Measurements from ENCODE around the gene REX1BD. TPM values are rescaled to one million over a fixed set of nuclear protein-coding genes. Genes with fewer than 3 reads are reported as not detected.

The REX1BD gene
- total RNA-seq, 1 donor from 2014 or later, result 47.4 TPM

DNA sequence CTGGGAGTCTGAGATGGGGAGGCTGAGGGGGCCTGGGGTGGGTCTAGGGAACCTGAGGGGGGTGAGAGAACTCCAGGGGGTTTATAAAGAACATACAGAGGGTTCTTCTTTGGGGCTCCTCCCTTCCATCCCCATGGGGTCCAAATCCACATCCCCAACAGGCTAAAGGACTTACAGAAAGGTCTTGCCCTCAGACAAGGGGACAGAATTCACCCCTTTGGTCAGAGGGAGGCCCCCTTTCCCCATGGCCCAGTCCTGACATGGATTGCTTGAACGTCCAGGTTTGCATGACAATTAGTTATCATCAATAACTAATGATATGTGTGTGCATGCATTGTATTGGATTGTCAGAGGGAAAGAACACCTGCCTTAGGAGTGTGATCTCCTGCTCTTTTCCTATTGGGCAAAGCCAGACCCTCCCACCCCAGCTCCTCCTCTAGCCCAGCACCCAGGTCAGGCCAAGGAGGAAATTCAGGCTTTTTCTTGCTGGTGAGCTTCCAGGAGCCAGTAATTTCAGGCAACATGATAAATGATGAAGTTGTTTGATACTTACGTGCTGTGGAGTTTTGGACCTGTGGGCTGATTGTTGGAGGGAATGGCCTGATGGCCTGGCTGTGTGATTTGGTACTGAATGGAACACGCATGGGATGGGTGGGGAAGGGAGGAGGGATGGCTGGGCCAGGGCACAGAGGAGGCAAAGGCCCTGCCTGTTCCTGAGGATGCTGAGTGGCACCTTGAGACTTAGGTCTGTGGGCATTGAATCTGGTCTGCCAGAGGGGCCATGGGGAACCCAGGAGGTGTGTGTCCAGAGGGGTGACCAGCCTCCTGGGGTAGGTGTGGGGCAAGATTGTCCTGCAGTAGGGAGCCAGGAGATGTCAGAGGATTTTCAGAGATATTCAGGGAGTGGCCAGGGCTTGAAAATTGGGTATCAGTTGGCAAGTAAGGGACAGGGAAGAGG lies 49.4 kb downstream of the REX1BD start:
- peaks cover 4% of the 10 kb centered on the region for H3K36me3 Mint-ChIP-seq (ENCODE audit: low read depth, unreplicated experiment)
- H3K4me1 Mint-ChIP-seq (ENCODE audit: low read depth, unreplicated experiment), result no peaks in the 10 kb centered on the region
- Histone ChIP-seq H2AFZ (ENCODE audit: low read depth, low read length) (no peak overlapping the region), H3K9ac (ENCODE audit: low read length) (peak overlapping the region; percentile 85), H3K27me3 (ENCODE audit: insufficient read depth, low read length) (peaks cover 7% of the 10 kb centered on the region), H3K4me2 (ENCODE audit: low read length) (peak overlapping the region; percentile 88), H3K36me3 (ENCODE audit: insufficient read depth, low read length) (no peaks in the 10 kb centered on the region), H4K20me1 (ENCODE audit: insufficient read depth, low read length) (peaks cover 10% of the 10 kb centered on the region), H3K4me1 (ENCODE audit: insufficient read depth, low read length) (no peaks in the 10 kb centered on the region), H3K79me2 (ENCODE audit: insufficient read depth, low read length) (peaks cover 8% of the 10 kb centered on the region), H3K9me3 (ENCODE audit: insufficient read depth, low read depth, low read length) (no peaks in the 10 kb centered on the region), H3K4me3 (ENCODE audit: insufficient read depth, low read depth, low read length) (peak overlapping the region; percentile 62), H3K27ac (ENCODE audit: low read depth, low read length) (no peak overlapping the region)
- FAIRE-seq, result no peak
- TF ChIP-seq, protein P1, sequence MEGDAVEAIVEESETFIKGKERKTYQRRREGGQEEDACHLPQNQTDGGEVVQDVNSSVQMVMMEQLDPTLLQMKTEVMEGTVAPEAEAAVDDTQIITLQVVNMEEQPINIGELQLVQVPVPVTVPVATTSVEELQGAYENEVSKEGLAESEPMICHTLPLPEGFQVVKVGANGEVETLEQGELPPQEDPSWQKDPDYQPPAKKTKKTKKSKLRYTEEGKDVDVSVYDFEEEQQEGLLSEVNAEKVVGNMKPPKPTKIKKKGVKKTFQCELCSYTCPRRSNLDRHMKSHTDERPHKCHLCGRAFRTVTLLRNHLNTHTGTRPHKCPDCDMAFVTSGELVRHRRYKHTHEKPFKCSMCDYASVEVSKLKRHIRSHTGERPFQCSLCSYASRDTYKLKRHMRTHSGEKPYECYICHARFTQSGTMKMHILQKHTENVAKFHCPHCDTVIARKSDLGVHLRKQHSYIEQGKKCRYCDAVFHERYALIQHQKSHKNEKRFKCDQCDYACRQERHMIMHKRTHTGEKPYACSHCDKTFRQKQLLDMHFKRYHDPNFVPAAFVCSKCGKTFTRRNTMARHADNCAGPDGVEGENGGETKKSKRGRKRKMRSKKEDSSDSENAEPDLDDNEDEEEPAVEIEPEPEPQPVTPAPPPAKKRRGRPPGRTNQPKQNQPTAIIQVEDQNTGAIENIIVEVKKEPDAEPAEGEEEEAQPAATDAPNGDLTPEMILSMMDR (IDR thresholded peaks at IDR 0.05; ENCODE audit: insufficient read depth, low read depth, low read length), result no peak
- TF ChIP-seq EZH2 (IDR thresholded peaks at IDR 0.05; ENCODE audit: insufficient read depth, low read length), result no peak
- no peak overlapping the region for H3K27ac Mint-ChIP-seq (ENCODE audit: unreplicated experiment)
- H3K4me3 Mint-ChIP-seq (ENCODE audit: unreplicated experiment), result peak overlapping the region; percentile 85
- H3K9me3 Mint-ChIP-seq (ENCODE audit: unreplicated experiment), result peaks cover 3% of the 10 kb centered on the region
- no peak for DNase-seq (ENCODE audit: low read depth)
- H3K27me3 Mint-ChIP-seq (ENCODE audit: low read depth, unreplicated experiment), result peaks cover 19% of the 10 kb centered on the region

DNA sequence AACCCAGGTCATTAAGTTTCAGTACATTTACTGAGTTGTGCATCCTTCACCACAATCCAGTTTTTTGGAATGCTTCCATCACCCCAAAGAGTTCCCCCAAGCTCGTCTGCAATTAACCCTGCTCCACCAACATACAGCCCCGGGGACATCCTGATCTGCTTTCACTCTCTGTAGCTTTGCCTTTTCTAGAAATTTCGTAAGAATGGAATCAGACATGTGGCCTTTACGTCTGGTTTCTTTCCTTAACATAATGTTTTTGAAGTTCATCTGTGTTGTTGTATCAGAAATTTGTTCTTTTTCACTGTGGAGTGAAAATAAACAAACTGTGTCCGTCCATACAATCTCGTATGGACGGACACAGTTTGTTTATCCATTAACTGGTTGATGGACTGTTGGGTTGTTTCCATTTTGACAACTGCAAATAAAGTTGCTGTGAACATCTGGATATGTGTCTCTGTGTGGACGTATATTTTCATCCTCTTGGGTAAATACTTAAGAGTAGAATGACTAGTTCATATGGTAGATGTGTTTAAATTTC lies 51.2 kb downstream of the REX1BD start:
- no peak overlapping the region for H3K27ac ChIP-seq (ENCODE audit: low read depth, low read length)
- peak overlapping the region; percentile 34 for H3K4me3 Mint-ChIP-seq (ENCODE audit: unreplicated experiment)
- peaks cover 9% of the 10 kb centered on the region for H3K9me3 Mint-ChIP-seq (ENCODE audit: unreplicated experiment)
- no peaks in the 10 kb centered on the region for H3K36me3 ChIP-seq (ENCODE audit: insufficient read depth, low read length)
- peaks cover 8% of the 10 kb centered on the region for H3K79me2 ChIP-seq (ENCODE audit: insufficient read depth, low read length)
- H3K4me1 ChIP-seq (ENCODE audit: insufficient read depth, low read length), result peaks cover 4% of the 10 kb centered on the region
- H3K4me2 ChIP-seq (ENCODE audit: low read length), result no peak overlapping the region
- H3K4me1 Mint-ChIP-seq (ENCODE audit: low read depth, unreplicated experiment), result peaks cover 2% of the 10 kb centered on the region
- DNase-seq (ENCODE audit: low read depth), result no peak
- peaks cover 6% of the 10 kb centered on the region for H3K9me3 ChIP-seq (ENCODE audit: insufficient read depth, low read depth, low read length)
- H3K36me3 Mint-ChIP-seq (ENCODE audit: low read depth, unreplicated experiment), result peaks cover 7% of the 10 kb centered on the region
- no peak overlapping the region for H2AFZ ChIP-seq (ENCODE audit: low read depth, low read length)
- peaks cover 4% of the 10 kb centered on the region for H3K27me3 ChIP-seq (ENCODE audit: insufficient read depth, low read length)
- H3K27me3 Mint-ChIP-seq (ENCODE audit: low read depth, unreplicated experiment), result peaks cover 9% of the 10 kb centered on the region
- H3K9ac ChIP-seq (ENCODE audit: low read length), result no peak overlapping the region
- FAIRE-seq, result no peak
- no peak overlapping the region for H3K27ac Mint-ChIP-seq (ENCODE audit: unreplicated experiment)
- TF ChIP-seq, protein P1 (IDR thresholded peaks at IDR 0.05; ENCODE audit: insufficient read depth, low read depth, low read length), result no peak
- no peak for TF ChIP-seq EZH2 (IDR thresholded peaks at IDR 0.05; ENCODE audit: insufficient read depth, low read length)
- no peak overlapping the region for H3K4me3 ChIP-seq (ENCODE audit: insufficient read depth, low read depth, low read length)
- H4K20me1 ChIP-seq (ENCODE audit: insufficient read depth, low read length), result peaks cover 13% of the 10 kb centered on the region

Other genes with a start within 250 kb of the REX1BD start
- 20.6 and 28.4 TPM in 2 replicates for gene PGPEP1, start 248.2 kb upstream of the REX1BD start, total RNA-seq
- 20.5 and 23.2 TPM in 2 replicates for gene GDF15, start 202.6 kb upstream of the REX1BD start, total RNA-seq
- gene LRRC25, start 191.2 kb upstream of the REX1BD start, total RNA-seq, result not detected in 2 replicates
- gene SSBP4, start 169.4 kb upstream of the REX1BD start, total RNA-seq, result 51.2 and 56.6 TPM in 2 replicates
- 128 and 153 TPM in 2 replicates for gene ISYNA1, start 150.7 kb upstream of the REX1BD start, total RNA-seq
- gene ELL, start 66.7 kb upstream of the REX1BD start, total RNA-seq, result 16.0 TPM in 2 replicates
- 246 and 251 TPM in 2 replicates for gene FKBP8, start 45.2 kb upstream of the REX1BD start, total RNA-seq
- gene KXD1, start 30.9 kb upstream of the REX1BD start, total RNA-seq, result 73.4 and 80.2 TPM in 2 replicates
- 1,213 and 1,287 TPM in 2 replicates for gene UBA52, start 16.9 kb upstream of the REX1BD start, total RNA-seq
- 18.5 and 53.1 TPM in 2 replicates for gene CRLF1, start 18.0 kb downstream of the REX1BD start, total RNA-seq
- 5.6 and 8.8 TPM in 2 replicates for gene TMEM59L, start 24.1 kb downstream of the REX1BD start, total RNA-seq
- gene KLHL26, start 48.2 kb downstream of the REX1BD start, total RNA-seq, result 4.4 and 6.0 TPM in 2 replicates
- gene CRTC1, start 94.9 kb downstream of the REX1BD start, total RNA-seq, result 8.4 and 8.8 TPM in 2 replicates
- gene COMP, start 202.5 kb downstream of the REX1BD start, total RNA-seq, result 1.7 and 2.3 TPM in 2 replicates
- 48.6 and 57.8 TPM in 2 replicates for gene UPF1, start 243.2 kb downstream of the REX1BD start, total RNA-seq

Measured in astrocyte (in vitro differentiated cells and primary cell).